Activated naive CD4-positive, alpha-beta T cell treated with anti-CD3 and anti-CD28 coated beads, Interleukin-2, amount 50 U/mL, for 24 hours (primary cell): Measurements from ENCODE around the gene DNAJB5.
A peak's percentile ranks its signal among the peaks of the same experiment; 100 is the strongest.

Experiments used
- H3K27ac Mint-ChIP-seq: one replicate; pipeline ENCODE4 v1.8.0; 2021; ENCODE audit warnings: mild to moderate bottlenecking, mixed read lengths
- H3K27me3 Mint-ChIP-seq: one replicate; pipeline ENCODE4 v1.8.0; 2021; ENCODE audit warnings: mixed read lengths
- H3K36me3 Mint-ChIP-seq: one replicate; pipeline ENCODE4 v1.8.0; 2021; ENCODE audit warnings: mixed read lengths
- H3K4me1 Mint-ChIP-seq: one replicate; pipeline ENCODE4 v1.8.0; 2021; ENCODE audit warnings: mixed read lengths
- H3K4me3 Mint-ChIP-seq: one replicate; pipeline ENCODE4 v1.8.0; 2021; ENCODE audit warnings: mild to moderate bottlenecking, mixed read lengths
- H3K9me3 Mint-ChIP-seq: one replicate; pipeline ENCODE4 v1.8.0; 2021; ENCODE audit warnings: mixed read lengths

DNAJB5 gene

GRCh38 chr9:34974664-34975063 is 14.9 kb upstream of the DNAJB5 start:
- Mint-ChIP-seq H3K9me3 (no peaks in the 10 kb centered on the region), H3K27me3 (no peaks in the 10 kb centered on the region), H3K4me3 (no peak overlapping the region), H3K27ac (no peak overlapping the region), H3K36me3 (no peaks in the 10 kb centered on the region), H3K4me1 (no peaks in the 10 kb centered on the region)

GRCh38 chr9:34976441-34976840 is 13.1 kb upstream of the DNAJB5 start:
- H3K27ac Mint-ChIP-seq = no peak overlapping the region
- H3K9me3 Mint-ChIP-seq = no peaks in the 10 kb centered on the region
- H3K27me3 Mint-ChIP-seq = no peaks in the 10 kb centered on the region
- H3K4me1 Mint-ChIP-seq = no peaks in the 10 kb centered on the region
- no peaks in the 10 kb centered on the region for H3K36me3 Mint-ChIP-seq
- H3K4me3 Mint-ChIP-seq = no peak overlapping the region

- Mint-ChIP-seq H3K27me3 (no peaks in the 10 kb centered on the region), H3K27ac (no peak overlapping the region), H3K9me3 (no peaks in the 10 kb centered on the region), H3K36me3 (no peaks in the 10 kb centered on the region), H3K4me1 (no peaks in the 10 kb centered on the region), H3K4me3 (no peak overlapping the region)
Observed at GRCh38 chr9:34976992-34977391, 12.6 kb upstream of the DNAJB5 start.

GRCh38 chr9:34980181-34980761 is 9.3 kb upstream of the DNAJB5 start:
- H3K36me3 Mint-ChIP-seq = no peaks in the 10 kb centered on the region
- H3K27ac Mint-ChIP-seq = no peak overlapping the region
- H3K27me3 Mint-ChIP-seq = no peaks in the 10 kb centered on the region
- no peaks in the 10 kb centered on the region for H3K9me3 Mint-ChIP-seq
- no peak overlapping the region for H3K4me3 Mint-ChIP-seq
- H3K4me1 Mint-ChIP-seq = peaks cover 32% of the 10 kb centered on the region

GRCh38 chr9:34982361-34982760 is 7.2 kb upstream of the DNAJB5 start:
- Mint-ChIP-seq H3K4me1 (peaks cover 53% of the 10 kb centered on the region), H3K4me3 (no peak overlapping the region), H3K9me3 (no peaks in the 10 kb centered on the region), H3K27me3 (no peaks in the 10 kb centered on the region), H3K36me3 (no peaks in the 10 kb centered on the region), H3K27ac (peak overlapping the region; percentile 43)

GRCh38 chr9:34983209-34983608 is 6.3 kb upstream of the DNAJB5 start:
- Mint-ChIP-seq H3K4me3 (no peak overlapping the region), H3K9me3 (no peaks in the 10 kb centered on the region), H3K36me3 (no peaks in the 10 kb centered on the region), H3K27me3 (no peaks in the 10 kb centered on the region), H3K4me1 (peaks cover 60% of the 10 kb centered on the region), H3K27ac (peak overlapping the region; percentile 69)

- no peaks in the 10 kb centered on the region for H3K27me3 Mint-ChIP-seq
- H3K36me3 Mint-ChIP-seq = no peaks in the 10 kb centered on the region
- H3K27ac Mint-ChIP-seq = peak overlapping the region; percentile 33
- no peak overlapping the region for H3K4me3 Mint-ChIP-seq
- no peaks in the 10 kb centered on the region for H3K9me3 Mint-ChIP-seq
- peaks cover 66% of the 10 kb centered on the region for H3K4me1 Mint-ChIP-seq
Observed at GRCh38 chr9:34984049-34984448, 5.5 kb upstream of the DNAJB5 start.

- H3K4me1 Mint-ChIP-seq = peaks cover 70% of the 10 kb centered on the region
- peak overlapping the region; percentile 82 for H3K27ac Mint-ChIP-seq
- H3K9me3 Mint-ChIP-seq = no peaks in the 10 kb centered on the region
- no peaks in the 10 kb centered on the region for H3K36me3 Mint-ChIP-seq
- peak overlapping the region; percentile 45 for H3K4me3 Mint-ChIP-seq
- no peaks in the 10 kb centered on the region for H3K27me3 Mint-ChIP-seq
Observed at GRCh38 chr9:34985311-34985899, 4.1 kb upstream of the DNAJB5 start.

GRCh38 chr9:34986540-34987047 is 3.0 kb upstream of the DNAJB5 start:
- H3K36me3 Mint-ChIP-seq = no peaks in the 10 kb centered on the region
- peaks cover 77% of the 10 kb centered on the region for H3K4me1 Mint-ChIP-seq
- peak overlapping the region; percentile 9 for H3K27ac Mint-ChIP-seq
- no peaks in the 10 kb centered on the region for H3K27me3 Mint-ChIP-seq
- H3K9me3 Mint-ChIP-seq = no peaks in the 10 kb centered on the region
- H3K4me3 Mint-ChIP-seq = peak overlapping the region; percentile 8

GRCh38 chr9:34987160-34987901 is 2.2 kb upstream of the DNAJB5 start:
- Mint-ChIP-seq H3K27ac (peak overlapping the region; percentile 12), H3K36me3 (no peaks in the 10 kb centered on the region), H3K4me1 (peaks cover 81% of the 10 kb centered on the region), H3K9me3 (no peaks in the 10 kb centered on the region), H3K4me3 (peak overlapping the region; percentile 8), H3K27me3 (no peaks in the 10 kb centered on the region)

GRCh38 chr9:34988218-34989002 is 1.1 kb upstream of the DNAJB5 start:
- H3K36me3 Mint-ChIP-seq = no peaks in the 10 kb centered on the region
- H3K4me3 Mint-ChIP-seq = peak overlapping the region; percentile 94
- H3K9me3 Mint-ChIP-seq = no peaks in the 10 kb centered on the region
- H3K27ac Mint-ChIP-seq = peak overlapping the region; percentile 85
- peaks cover 81% of the 10 kb centered on the region for H3K4me1 Mint-ChIP-seq
- no peaks in the 10 kb centered on the region for H3K27me3 Mint-ChIP-seq

- no peaks in the 10 kb centered on the region for H3K9me3 Mint-ChIP-seq
- H3K27me3 Mint-ChIP-seq = no peaks in the 10 kb centered on the region
- no peaks in the 10 kb centered on the region for H3K36me3 Mint-ChIP-seq
- H3K4me3 Mint-ChIP-seq = peak overlapping the region; percentile 81
- peak overlapping the region; percentile 38 for H3K27ac Mint-ChIP-seq
- H3K4me1 Mint-ChIP-seq = peaks cover 76% of the 10 kb centered on the region
Observed at GRCh38 chr9:34989946-34990635, 546 bp downstream of the DNAJB5 start.

GRCh38 chr9:34990908-34991606 is 1.5 kb downstream of the DNAJB5 start:
- Mint-ChIP-seq H3K27me3 (no peaks in the 10 kb centered on the region), H3K4me1 (peaks cover 67% of the 10 kb centered on the region), H3K9me3 (no peaks in the 10 kb centered on the region), H3K27ac (peak overlapping the region; percentile 81), H3K36me3 (no peaks in the 10 kb centered on the region), H3K4me3 (peak overlapping the region; percentile 63)

GRCh38 chr9:34991607-34992375 is 2.2 kb downstream of the DNAJB5 start:
- peak overlapping the region; percentile 52 for H3K4me3 Mint-ChIP-seq
- no peaks in the 10 kb centered on the region for H3K27me3 Mint-ChIP-seq

More at GRCh38 chr9:34991607-34992375, 2.2 kb downstream of the DNAJB5 start:
- Mint-ChIP-seq H3K4me1 (peaks cover 60% of the 10 kb centered on the region), H3K9me3 (no peaks in the 10 kb centered on the region), H3K27ac (peak overlapping the region; percentile 72), H3K36me3 (peaks cover under 1% of the 10 kb centered on the region)
